ENCODE data around the gene CADPS. TPM values are rescaled to one million over a fixed set of nuclear protein-coding genes. Genes with fewer than 3 reads are reported as not detected.

CADPS gene
- polyA plus RNA-seq, 3 donors = not detected

DNA sequence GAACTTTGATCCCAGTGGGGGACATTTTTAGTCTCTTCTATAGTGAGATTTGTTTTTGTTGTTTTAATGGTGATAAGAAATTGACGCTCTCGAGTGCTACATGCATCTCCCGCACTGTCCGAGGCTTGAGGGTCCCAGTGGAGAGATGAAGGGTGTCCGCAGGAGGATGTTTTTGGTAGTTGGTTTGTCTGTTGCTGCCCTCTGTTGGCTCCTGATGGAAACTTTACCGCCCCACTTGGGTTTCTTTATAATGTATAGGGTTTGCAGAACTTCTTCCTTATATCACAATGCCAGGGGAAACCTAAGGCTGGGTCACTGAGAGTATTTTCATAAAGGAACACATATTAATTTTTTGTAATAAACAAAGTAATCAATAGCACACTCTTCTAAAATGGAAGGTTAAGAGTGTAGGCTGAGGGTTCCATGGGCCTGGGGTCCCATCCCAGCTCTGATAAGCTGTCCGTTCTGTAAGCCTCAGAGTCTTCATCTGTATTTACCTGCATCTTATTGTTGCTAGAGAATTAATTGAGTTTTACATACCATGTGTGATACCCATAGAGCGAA lies 316.6 kb downstream of the CADPS start:
- Histone ChIP-seq H2AFZ (ENCODE audit: insufficient read depth, low read depth, low read length, poor library complexity, severe bottlenecking) (no peak overlapping the region), H3K27ac (ENCODE audit: low read depth in 1 of 2, low read length in 2 of 2) (no peak overlapping the region), H3K27me3 (ENCODE audit: control insufficient read depth in 2 of 2, insufficient read depth in 2 of 2, low read length in 2 of 2) (no peaks in the 10 kb centered on the region), H3K4me1 (ENCODE audit: control insufficient read depth in 1 of 2, insufficient read depth in 2 of 2, low read length in 2 of 2) (no peaks in the 10 kb centered on the region), H3K79me2 (ENCODE audit: insufficient read depth, low read length) (no peaks in the 10 kb centered on the region), H3K9ac (ENCODE audit: insufficient read depth, low read length, poor library complexity, severe bottlenecking) (no peak overlapping the region), H3K9me3 (replicated peaks in 1 of 2; ENCODE audit: control insufficient read depth in 1 of 2, insufficient read depth in 1 of 2, low read length in 2 of 2) (no peaks in the 10 kb centered on the region), H3K36me3 (replicated peaks in 1 of 2; ENCODE audit: control insufficient read depth in 1 of 2, insufficient read depth in 2 of 2, low read length in 2 of 2) (no peaks in the 10 kb centered on the region), H4K20me1 (ENCODE audit: insufficient read depth, low read length) (no peaks in the 10 kb centered on the region), H3K4me3 (replicated peaks in 1 of 3; ENCODE audit: low read depth in 2 of 3, low read length in 3 of 3) (no peak overlapping the region), H3K4me2 (replicated peaks; ENCODE audit: extremely low read depth, low read length, poor library complexity, severe bottlenecking) (no peak overlapping the region)
- Mint-ChIP-seq H3K4me3 (no peak overlapping the region), H3K4me1 (no peaks in the 10 kb centered on the region), H3K27ac (no peak overlapping the region), H3K9me3 (no peaks in the 10 kb centered on the region), H3K27me3 (ENCODE audit: low read depth in 3 of 3) (peaks cover 1 to 4% (median 3%) of the 10 kb centered on the region in 3 donors), H3K36me3 (no peaks in the 10 kb centered on the region)
- TF ChIP-seq, protein P1, sequence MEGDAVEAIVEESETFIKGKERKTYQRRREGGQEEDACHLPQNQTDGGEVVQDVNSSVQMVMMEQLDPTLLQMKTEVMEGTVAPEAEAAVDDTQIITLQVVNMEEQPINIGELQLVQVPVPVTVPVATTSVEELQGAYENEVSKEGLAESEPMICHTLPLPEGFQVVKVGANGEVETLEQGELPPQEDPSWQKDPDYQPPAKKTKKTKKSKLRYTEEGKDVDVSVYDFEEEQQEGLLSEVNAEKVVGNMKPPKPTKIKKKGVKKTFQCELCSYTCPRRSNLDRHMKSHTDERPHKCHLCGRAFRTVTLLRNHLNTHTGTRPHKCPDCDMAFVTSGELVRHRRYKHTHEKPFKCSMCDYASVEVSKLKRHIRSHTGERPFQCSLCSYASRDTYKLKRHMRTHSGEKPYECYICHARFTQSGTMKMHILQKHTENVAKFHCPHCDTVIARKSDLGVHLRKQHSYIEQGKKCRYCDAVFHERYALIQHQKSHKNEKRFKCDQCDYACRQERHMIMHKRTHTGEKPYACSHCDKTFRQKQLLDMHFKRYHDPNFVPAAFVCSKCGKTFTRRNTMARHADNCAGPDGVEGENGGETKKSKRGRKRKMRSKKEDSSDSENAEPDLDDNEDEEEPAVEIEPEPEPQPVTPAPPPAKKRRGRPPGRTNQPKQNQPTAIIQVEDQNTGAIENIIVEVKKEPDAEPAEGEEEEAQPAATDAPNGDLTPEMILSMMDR (IDR thresholded peaks at IDR 0.05) = no peak
- whole genome bisulfite sequencing (ENCODE audit: insufficient coverage) = 20% methylated on average over 1 of the region's 8 CpGs
- intact Hi-C loops (cut with micrococcal nuclease) = no loop called here
- no peak for DNase-seq

DNA sequence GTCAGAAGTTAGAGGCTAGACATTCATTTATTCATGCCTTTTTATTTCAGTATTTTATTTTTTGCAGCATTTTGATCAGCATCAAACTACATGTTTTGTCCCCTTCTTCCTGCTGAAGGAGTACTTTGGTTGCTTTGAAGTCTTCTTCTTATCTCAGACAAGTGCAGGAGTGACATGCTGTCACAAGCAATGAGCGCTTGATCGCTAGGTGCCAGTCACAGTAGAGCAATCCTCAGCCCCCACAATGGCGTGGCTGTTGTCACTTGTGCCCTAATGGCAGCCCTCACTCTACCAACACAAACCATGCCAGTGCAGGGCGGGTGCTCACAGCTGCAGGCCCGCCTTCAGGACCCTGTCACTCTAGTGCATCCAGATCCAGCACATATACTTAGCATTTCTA lies 317.2 kb downstream of the CADPS start:
- Mint-ChIP-seq H3K36me3 (no peaks in the 10 kb centered on the region), H3K4me3 (no peak overlapping the region), H3K27ac (no peak overlapping the region), H3K4me1 (no peaks in the 10 kb centered on the region), H3K9me3 (no peaks in the 10 kb centered on the region), H3K27me3 (ENCODE audit: low read depth in 3 of 3) (peaks cover 3 to 4% (median 3%) of the 10 kb centered on the region in 3 donors)
- no peak overlapping the region for H2AFZ ChIP-seq (ENCODE audit: insufficient read depth, low read depth, low read length, poor library complexity, severe bottlenecking)
- H3K27me3 ChIP-seq (ENCODE audit: control insufficient read depth in 2 of 2, insufficient read depth in 2 of 2, low read length in 2 of 2) = no peaks in the 10 kb centered on the region
- H3K4me1 ChIP-seq (ENCODE audit: control insufficient read depth in 1 of 2, insufficient read depth in 2 of 2, low read length in 2 of 2) = no peaks in the 10 kb centered on the region
- no peak overlapping the region for H3K27ac ChIP-seq (ENCODE audit: low read depth in 1 of 2, low read length in 2 of 2)
- no peaks in the 10 kb centered on the region for H3K9me3 ChIP-seq (replicated peaks in 1 of 2; ENCODE audit: control insufficient read depth in 1 of 2, insufficient read depth in 1 of 2, low read length in 2 of 2)
- H3K4me2 ChIP-seq (replicated peaks; ENCODE audit: extremely low read depth, low read length, poor library complexity, severe bottlenecking) = no peak overlapping the region
- TF ChIP-seq, protein P1 (IDR thresholded peaks at IDR 0.05) = no peak
- no peaks in the 10 kb centered on the region for H4K20me1 ChIP-seq (ENCODE audit: insufficient read depth, low read length)
- H3K4me3 ChIP-seq (replicated peaks in 1 of 3; ENCODE audit: low read depth in 2 of 3, low read length in 3 of 3) = no peak overlapping the region
- intact Hi-C loops (cut with micrococcal nuclease) = no loop called here
- H3K79me2 ChIP-seq (ENCODE audit: insufficient read depth, low read length) = no peaks in the 10 kb centered on the region
- DNase-seq = no peak
- 82% methylated on average over 5 of the region's 5 CpGs for WGBS (ENCODE audit: insufficient coverage)
- no peak overlapping the region for H3K9ac ChIP-seq (ENCODE audit: insufficient read depth, low read length, poor library complexity, severe bottlenecking)
- H3K36me3 ChIP-seq (replicated peaks in 1 of 2; ENCODE audit: control insufficient read depth in 1 of 2, insufficient read depth in 2 of 2, low read length in 2 of 2) = no peaks in the 10 kb centered on the region
